PC-3 (cell line): ENCODE results near the gene ARHGAP31.

Source experiments
- EZH2phosphoT487 ChIP-seq: fragments of 300-600 bp; sonication (generic); IDR thresholded peaks from 2 replicates; pipeline ENCODE4 v1.6.1; 2018; ENCODE audit warnings: mild to moderate bottlenecking, antibody characterized with exemption, low read length, borderline replicate concordance
- TF ChIP-seq, protein P1 (sequence below): fragments of 300-600 bp; sonication (generic); conservative IDR thresholded peaks from 2 replicates; pipeline ENCODE4 v1.5.1; 2017; ENCODE audit warnings: antibody characterized with exemption, low read depth, mild to moderate bottlenecking, low read length

DNA sequence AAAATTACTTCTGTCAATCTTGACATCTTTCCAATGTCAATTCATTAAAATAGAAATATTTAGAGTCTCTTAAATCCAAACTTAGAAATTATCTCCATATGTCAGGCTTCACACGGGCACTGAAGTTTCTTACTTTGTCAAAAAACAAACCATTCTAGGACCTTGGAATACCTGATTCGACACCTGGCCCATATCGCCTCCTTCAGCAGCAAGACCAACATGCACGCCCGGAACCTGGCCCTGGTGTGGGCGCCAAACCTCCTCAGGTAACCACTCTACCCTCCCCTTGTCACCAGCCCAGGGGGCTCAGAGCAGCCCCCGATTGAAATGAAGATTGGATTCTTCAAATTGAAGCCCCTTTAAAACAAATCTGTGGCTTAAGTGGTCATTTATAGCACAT lies 88.0 kb downstream of the ARHGAP31 start:
- TF ChIP-seq, protein P1, sequence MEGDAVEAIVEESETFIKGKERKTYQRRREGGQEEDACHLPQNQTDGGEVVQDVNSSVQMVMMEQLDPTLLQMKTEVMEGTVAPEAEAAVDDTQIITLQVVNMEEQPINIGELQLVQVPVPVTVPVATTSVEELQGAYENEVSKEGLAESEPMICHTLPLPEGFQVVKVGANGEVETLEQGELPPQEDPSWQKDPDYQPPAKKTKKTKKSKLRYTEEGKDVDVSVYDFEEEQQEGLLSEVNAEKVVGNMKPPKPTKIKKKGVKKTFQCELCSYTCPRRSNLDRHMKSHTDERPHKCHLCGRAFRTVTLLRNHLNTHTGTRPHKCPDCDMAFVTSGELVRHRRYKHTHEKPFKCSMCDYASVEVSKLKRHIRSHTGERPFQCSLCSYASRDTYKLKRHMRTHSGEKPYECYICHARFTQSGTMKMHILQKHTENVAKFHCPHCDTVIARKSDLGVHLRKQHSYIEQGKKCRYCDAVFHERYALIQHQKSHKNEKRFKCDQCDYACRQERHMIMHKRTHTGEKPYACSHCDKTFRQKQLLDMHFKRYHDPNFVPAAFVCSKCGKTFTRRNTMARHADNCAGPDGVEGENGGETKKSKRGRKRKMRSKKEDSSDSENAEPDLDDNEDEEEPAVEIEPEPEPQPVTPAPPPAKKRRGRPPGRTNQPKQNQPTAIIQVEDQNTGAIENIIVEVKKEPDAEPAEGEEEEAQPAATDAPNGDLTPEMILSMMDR = no peak
- no peak for TF ChIP-seq EZH2phosphoT487
